ENCODE measurements around the gene GLA.

The GLA gene

GRCh38 chrX:101348452-101349192 lies 59.1 kb downstream of the GLA start, which contains the start of gene TIMM8A:
Gene TIMM8A (minus strand): TSS chrX:101348742. CDS start chrX:101348664, 78 bp downstream.
- DNase-seq = peak; percentile 64

GRCh38 chrX:101347859-101348451 lies 59.8 kb downstream of the GLA start:
- DNase-seq = peak; percentile 2

Measured in HCEC 1CT (cell line).